MV-4-11 (cell line): Measurements from ENCODE around the gene KDM3A.
"Not testable (repeated sequence)": the region's sequence is repeated elsewhere in the genome, so short reads cannot be mapped to it uniquely, and the experiment has no call there.

Experiments
- DNase-seq: peaks from one replicate; lab custom pipeline; 2025; lab: John Stamatoyannopoulos, UW

KDM3A gene

DNA sequence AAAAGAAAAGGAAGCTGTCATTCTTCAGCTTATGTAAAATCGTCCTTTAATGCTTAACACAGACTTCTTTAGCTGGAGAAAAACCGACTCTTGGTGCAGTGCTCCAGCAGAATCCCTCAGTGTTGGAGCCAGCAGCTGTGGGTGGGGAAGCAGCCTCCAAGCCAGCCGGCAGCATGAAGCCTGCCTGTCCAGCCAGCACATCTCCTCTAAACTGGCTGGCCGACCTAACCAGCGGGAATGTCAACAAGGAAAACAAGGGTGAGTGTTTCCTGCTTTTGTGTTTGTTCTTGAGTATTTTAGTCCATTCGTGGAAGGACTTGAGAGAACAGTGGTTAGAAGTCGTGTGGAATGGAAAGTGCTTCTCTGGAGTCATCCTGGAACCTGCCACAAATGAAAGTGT lies 38.9 kb downstream of the KDM3A start:
- no peak for DNase-seq

DNA sequence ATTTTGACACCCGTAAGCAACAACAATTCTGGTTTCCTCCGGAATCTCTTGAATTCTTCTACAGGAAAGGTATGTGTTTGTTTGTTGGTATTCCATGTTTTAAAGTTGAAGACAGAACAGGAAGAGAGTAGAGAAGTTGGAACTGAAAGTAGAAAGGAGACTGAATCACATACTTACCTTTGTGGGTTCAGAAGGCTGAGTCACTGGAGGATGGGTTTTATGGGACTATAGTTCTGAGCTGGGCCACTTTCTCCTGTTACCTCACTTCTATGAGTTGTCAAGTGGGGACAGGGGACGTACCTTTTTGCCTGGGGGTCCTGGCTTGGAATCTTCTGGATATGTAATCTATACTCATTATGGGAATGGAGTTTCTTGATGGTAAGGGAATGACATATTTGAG lies 40.9 kb downstream of the KDM3A start:
- DNase-seq: peak; percentile 2

DNA sequence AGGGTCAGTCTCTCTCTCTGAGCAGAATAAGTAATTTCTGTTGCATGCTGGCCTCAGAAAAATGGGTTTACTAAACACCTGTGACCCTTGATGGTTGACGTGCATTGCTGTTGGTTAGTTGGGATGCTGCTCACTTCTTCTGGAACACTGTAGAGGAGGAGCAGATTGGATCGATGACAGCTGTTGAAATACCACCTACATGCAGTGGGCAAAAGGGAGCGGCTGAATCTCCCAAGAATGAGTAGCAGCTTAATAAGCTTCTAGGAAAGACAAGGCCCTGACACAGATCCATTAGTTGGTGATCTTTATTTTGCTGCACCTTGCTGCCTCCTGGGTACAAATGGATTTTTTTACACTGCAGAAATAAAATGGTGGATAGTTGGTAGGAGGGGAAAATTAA lies 43.2 kb downstream of the KDM3A start:
- DNase-seq: no peak

DNA sequence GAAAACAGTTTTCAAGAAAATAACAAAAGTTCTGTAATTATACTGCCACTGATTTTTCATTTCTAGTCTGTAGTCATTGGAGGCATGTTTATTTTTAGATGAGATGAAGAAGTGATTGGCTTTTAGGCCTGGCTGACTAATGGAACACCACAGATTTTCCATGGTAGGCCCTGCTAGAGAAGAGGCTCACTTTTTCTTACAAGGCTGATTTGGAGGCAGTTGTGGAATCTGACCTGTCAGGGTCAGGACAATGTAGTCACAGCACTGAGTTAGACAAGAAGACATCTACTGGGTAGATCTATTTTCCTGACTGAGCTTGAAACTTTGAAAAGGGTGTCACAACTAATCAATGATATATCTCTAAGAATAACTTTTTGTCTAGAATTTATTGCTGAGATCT lies 43.9 kb downstream of the KDM3A start:
- DNase-seq: no peak

DNA sequence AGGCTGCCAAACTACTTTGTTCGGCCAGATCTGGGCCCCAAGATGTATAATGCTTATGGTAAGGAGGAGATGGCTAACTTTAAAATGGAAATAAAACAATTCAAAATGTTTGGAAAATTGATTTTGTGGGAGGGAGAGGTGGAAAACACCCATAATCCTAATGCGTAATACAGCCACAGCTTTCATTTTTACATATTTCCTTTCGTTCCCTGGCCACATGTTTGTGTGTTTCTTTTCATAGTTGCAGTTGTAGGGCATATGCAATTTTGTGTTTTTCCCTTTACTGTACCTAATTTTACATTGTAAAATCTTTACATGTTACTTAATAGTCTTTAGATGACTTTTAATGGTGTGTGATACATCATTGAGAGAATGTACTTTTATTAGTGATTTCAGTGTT lies 44.6 kb downstream of the KDM3A start:
- DNase-seq: no peak

DNA sequence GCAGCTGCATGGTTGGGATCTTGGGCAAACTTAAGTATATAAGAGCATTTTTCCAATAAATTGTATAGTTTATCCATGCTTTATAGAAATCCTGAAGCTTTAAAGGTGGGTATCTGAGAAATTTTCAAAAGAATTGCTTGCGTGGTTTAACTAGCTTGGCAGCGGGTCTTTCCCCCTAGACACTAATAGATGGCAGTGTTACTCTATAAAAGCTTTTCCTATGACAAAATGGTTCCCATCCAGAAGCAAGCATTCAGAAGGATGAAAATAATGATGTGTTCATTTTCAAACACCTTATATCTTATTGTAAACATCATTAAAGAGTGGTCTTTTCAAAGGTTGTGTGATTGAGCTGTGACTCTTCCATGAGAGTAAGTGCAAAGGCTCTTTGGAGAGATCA lies 45.9 kb downstream of the KDM3A start:
- DNase-seq: no peak

DNA sequence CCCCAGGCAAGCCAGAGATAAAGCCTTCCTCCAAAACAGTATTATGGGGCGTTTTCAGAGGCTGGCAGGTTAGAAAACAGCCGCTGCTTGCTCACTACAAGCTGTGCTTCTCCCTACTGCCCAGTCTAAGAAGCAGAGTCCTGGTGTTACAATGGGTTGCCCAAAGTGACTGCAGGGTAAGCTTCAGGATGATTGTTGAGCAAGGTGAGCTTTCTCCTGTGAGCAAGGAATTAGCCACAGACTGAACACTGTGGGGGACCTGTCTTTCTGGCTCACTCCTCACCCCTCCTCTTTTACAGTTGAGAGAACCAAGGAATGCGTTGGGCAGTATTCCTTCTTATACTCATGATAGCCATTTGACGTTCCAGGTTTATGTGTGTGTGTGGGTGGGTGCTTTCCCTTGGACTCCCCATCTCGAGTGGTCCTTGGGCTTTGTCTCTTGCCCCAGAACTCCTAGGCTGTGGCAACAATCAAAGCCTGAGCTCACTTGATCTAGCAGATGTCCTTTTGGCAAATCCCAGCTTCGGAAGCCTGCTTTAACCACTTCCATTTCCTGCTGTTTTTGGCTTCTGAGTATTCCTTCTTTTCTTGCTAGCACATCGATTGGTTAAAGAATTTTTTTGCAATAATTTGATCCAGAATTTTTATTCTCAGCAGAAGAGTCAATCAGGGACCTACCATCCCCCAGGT lies 47.5 kb downstream of the KDM3A start:
- no peak for DNase-seq

DNA sequence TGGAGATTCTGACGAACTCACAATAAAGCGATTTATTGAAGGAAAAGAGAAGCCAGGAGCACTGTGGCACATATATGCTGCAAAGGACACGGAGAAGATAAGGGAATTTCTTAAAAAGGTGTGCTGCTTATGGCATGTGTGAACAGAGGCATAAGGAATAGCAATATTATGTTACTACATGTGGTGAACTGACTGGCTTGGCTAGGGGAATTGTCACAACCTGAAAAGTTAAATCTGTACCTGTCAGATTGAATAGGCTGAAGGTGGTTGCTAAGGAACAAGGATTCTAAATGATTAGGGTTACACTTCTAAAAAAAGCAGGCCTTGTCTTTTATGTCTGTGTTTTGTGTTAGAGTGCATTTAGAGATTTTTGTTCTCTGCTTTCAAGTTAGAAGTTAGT lies 48.4 kb downstream of the KDM3A start:
- no peak for DNase-seq

DNA sequence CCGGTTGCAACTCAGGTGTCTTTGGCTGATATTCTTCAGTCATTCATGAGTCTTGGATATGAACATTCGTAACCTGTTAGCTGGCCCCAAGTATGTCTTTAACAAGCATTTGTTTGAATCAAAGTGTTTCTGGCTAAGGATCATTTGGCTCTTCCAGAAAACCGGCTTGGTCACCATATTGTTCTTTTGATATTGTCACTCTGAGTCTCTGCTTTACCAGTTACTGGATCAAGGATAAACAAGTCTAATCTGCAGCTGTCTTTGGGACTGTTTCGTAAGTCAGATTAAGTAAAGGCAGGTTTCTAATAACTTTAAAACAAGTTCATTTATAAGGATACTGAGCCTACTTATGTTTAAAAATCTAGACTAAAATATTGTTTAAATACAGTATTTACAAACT lies 49.1 kb downstream of the KDM3A start:
- no peak for DNase-seq

DNA sequence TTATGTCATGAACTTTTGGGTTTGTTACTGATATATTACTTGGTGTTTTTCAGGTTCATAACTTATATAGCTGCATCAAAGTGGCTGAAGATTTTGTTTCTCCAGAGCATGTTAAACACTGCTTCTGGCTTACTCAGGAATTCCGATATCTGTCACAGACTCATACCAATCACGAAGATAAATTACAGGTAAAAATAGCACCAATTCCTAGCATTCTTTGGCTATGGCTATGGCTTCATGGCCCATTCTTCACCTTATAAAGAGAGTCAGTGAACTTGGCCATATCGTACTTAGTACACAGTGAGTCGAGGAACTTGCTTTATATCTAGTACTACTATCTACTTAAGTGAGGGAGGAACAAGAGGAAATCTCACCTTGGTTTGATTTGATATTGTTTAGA lies 49.9 kb downstream of the KDM3A start:
- no peak for DNase-seq

DNA sequence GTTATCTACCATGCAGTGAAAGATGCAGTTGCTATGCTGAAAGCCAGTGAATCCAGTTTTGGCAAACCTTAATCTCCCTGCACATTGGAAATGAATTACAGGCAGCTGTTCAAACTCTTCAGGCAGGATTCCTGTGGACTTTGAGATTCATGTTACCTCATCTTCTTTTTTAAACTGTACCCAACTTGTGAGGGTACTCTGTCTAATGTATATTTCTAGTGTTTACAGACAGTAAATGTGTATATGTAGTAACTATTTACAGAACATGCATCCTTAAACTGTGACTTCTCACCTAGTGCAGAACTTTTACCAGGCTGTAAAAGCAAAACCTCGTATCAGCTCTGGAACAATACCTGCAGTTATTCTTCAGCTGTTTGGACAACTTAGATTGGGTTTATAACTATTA lies 50.9 kb downstream of the KDM3A start:
- DNase-seq: no peak

DNA sequence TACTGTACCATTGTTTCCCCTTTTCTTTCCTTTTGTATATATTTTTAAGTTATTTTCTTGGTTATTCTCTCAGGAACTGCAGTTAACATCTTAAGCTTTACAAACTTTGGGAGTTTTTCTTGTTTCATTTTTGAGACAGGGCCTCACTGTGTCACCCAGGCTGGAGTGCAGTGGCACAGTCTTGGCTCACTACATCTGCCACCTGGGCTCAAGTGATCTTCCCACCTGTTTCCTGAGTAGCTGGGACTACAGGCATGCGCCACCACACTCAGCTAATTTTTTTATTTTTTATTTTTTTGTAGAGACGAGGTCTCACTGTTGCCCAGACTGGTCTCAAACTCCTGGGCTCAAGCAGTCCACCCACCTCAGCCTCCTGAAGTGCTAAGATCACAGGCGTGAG lies 55.2 kb downstream of the KDM3A start:
- not testable (repeated sequence) for DNase-seq

DNA sequence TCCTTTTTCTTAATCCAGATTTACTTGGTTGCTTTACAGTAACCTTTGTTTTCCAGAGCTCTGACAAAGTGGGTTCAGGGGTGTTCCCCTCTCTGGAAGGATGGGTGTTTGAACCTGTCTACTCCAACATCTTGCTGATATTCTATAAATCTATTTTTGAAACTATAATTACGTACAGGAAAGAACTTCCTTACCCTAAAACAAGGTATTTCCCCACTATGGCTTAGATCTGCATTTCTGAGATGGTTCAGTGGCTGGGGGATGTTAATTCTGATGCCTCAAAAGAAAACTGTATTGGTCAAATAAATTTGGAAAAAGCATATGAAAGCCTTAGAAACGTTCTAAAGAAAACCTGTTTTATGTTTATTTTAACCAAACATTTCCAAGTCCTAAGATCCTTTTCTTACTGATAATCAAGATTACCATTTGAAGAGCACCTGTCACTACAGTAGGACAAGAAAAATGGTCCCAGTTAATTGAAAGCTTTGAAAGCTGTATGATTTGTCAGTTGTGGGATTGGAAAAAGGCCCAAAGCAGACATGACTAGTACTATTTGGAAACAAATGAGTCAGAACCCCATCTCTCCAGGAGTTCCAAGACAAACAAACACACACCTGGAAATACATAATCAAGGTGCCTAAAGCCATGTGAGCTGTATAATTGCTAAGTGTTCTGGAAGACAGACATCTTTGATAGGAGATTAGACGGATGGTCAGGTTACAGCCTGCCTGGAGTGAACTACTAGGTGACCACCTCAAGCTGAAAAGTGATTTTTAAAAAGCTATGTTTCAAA lies 57.5 kb downstream of the KDM3A start:
- DNase-seq: no peak

DNA sequence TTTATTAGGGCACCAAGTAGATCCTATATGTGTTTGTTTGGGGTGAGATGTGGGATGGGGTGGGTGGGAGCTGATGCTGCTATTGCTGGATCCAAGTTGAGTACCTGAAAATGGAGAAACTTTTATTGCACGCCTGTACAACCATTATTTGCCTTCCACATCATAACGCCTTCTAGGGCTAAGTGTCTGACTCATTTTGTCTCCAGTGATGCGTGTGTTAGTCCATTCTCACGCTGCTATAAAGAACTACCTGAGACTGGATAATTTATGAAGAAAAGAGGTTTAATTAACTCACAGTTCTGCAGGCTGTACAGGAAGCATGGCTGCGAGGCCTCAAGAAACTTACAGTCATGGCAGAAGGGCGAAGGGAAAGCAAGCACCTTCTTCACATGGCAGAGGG lies 58.2 kb downstream of the KDM3A start:
- DNase-seq: no peak

DNA sequence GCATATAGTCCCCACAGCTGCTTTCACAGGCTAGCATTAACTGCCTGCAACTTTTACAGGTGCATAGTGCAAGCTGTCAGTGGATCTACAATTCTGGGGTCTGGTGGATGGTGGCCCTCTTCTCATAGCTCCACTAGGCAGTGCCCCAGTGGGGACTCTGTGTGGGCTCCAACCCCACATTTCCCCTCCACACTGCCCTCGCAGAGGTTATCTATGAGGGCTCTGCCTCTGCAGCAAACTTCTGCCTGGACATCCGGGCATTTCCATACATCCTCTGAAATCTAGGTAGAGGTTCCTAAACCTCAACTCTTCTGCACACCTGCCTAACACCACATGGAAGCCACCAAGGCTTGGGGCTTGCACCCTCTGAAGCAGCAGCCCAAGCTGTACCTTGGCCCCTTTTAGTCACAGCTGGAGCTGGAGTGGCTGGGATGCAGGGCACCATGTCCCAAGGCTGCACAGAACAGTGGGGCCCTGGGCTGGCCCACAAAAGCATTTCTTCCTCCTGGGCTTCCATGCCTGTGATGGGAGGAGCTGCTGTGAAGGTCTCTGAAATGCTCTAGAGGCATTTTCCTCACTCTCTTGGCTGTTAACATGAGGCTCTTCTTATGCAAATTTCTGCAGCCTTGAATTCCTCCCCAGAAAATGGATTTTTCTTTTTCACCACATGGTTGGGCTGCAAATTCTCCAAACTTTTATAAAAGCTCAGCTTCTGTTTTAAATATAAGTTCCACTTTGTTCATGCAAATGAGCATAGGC lies 59.3 kb downstream of the KDM3A start:
- no peak for DNase-seq

DNA sequence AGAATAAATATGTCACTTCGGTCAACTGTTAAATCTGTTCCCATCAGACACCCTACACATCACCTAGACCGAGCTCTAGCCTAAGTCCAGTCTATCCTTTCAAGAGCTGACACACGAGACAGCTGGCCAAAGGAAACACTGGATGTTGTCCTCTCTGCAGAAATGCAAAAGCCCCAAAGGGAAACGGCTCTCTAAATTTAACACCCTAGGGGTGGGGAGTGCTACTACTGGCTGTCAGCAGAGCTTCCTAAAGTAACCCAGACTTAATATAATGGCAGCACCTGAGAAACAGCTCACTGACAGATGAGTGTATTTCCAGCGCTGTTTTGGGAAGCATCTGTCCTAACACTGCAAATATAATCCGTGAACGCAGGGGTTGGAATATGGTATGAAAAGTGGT lies 66.4 kb downstream of the KDM3A start:
- DNase-seq: no peak

DNA sequence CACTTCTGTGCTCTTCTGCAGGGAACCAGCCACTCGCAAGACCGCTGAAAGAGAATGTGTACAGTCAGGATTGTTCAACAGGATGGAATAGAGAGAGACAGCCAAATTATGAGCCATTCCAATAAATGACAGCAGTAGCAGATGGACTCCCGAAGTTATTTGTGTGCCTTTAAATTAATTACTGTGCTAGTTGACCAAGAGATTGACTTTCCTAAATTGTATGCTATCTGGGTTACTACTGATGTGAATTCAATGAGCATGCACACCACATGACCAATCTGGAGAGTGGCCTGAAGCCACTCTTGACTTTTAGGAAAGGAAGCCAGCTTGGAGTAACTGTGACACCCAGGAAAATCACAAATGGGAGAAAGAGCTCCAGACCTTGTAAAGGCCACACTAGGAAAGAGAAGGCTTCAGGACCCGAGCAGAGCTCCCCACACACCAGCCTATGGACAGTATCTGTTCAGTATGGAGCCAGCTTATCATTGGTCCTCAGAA lies 69.3 kb downstream of the KDM3A start:
- no peak for DNase-seq

DNA sequence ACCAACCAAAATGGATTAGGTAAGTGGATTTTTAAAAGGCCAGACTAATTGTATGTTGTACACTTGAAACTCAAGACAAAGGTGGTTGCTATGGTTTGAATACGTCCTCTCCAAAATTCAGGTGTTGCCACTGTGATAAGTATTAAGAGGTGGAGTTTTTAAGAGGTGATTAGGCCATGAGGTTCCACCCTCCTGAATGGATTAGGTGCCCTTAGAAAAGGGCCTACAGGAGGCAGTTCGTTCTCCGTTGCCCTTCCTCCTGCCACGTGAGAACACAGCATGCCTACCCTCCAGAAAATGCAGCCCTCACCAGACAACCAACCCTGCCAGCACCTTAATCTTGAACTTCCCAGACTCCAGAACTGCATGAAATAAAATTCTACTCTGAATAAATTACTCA lies 70.9 kb downstream of the KDM3A start:
- no peak for DNase-seq

DNA sequence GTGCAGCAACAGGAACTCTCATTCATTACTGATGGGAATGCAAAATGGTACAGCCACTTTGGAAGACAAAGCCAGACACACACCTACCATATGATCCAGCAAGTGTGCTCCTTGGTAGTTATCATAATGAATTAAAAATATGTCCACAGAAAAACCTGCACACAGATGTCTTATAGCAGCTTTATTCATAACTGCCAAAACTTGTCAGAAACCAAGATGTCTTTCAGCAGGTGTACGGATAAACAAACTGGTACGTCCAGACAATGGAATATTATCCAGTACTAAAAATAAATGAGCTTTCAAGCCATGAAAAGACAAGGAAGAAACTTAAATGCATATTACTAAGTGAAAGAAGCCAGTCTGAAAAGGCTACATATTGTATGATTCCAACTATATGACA lies 71.7 kb downstream of the KDM3A start:
- DNase-seq: no peak

DNA sequence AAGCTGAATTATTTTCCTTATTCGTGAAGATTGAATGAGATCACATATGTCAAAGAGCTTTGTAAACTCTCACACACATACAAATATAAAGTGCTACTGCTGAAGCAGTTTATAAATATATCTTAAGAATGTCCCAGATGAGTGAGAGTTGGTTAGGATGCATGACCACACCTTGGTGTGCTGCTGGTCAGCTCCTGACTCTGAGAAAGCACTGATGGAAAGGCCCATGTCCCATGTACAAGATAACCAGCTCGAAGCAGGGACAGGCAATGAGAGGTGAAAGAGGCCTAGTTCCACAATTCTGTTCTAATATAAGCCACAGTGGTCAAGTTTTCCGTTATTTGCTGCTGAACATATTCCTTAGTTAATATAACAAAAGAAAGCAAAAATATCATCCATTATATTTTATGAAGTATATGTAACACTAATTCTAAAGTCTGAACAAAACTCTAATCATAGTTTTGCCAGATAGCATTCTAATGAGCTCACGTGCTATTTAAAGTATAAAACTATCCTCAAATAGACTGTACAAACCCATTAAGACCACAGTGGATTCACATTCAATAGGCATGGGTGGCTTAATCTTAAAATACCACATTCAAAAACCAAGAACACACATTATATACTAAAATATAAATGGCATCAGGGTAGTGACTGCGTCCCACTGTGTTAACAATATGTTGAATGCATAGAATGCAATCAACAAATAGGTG lies 72.9 kb downstream of the KDM3A start:
- peak; percentile 23 for DNase-seq

DNA sequence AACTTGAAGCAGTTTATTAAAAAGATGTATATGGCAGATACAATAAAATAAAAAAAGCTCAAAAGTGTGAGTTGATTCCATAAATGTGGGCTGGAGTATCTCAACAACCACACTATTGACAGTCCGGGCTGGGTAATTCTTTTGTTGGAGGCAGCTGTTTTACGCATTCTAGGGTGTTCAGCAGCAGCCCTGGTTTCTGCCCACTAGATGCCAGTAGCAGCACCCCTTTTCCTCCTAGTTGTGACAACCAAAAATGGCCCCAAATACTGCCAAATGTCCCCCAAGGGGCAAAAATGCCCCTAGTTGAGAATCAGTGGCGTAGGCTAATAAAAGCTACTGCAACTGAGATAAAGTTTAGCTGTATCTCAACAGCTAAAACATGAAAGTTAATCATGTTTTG lies 77.3 kb downstream of the KDM3A start:
- no peak for DNase-seq

DNA sequence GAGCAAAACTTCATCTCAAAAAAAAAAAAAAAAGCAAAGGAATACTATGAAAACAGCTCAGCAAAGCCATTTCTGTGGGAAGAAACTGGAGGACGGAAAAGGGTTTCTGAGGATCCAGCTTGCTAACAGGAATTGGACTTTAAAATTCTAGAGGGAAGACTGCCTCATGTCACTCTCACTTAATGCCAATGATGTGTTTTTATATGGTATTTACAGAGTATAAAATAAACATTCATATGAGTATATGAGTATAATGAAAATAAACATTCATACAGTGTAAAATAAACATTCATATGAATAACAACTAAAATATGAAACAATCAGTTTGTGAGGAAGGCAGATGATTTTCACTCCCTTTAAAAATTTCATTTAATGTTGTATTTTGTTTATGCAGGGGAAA lies 78.2 kb downstream of the KDM3A start:
- no peak for DNase-seq
